Iris pigment epithelial cell (primary cell): Measurements from ENCODE around the gene CELSR2.
A peak's percentile ranks its signal among the peaks of the same experiment; 100 is the strongest.

Source experiments
- DNase-seq: peaks from one replicate; pipeline ENCODE4 v3.0.0-alpha.2; 2011; ENCODE audit warnings: low read depth

Gene CELSR2

DNA sequence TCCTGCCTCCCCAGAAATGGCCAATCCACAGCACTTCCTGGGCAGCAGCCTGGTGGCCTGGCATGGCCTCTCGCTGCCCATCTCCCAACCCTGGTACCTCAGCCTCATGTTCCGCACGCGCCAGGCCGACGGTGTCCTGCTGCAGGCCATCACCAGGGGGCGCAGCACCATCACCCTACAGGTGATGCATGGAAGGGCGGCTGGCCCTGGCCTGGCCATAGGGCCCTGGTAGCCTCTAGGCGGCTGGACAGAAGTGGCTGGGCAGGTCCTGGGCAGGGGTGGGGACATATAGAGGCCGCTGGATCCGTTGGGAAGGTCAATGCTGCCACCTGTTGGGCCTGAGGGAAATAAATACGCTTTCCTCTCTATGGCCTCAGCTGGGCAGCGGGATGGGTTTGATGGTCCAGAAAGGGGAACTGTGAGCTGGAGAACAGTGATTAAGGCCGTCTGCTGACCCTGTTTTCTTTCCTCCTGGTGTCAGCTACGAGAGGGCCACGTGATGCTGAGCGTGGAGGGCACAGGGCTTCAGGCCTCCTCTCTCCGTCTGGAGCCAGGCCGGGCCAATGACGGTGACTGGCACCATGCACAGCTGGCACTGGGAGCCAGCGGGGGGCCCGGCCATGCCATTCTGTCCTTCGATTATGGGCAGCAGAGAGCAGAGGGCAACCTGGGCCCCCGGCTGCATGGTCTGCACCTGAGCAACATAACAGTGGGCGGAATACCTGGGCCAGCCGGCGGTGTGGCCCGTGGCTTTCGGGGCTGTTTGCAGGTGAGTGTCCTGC lies 14.4 kb downstream of the CELSR2 start:
- peak; percentile 64 for DNase-seq

- no peak for DNase-seq
Observed at GRCh38 chr1:109264379-109264755, 15.0 kb downstream of the CELSR2 start.

GRCh38 chr1:109265016-109265415 lies 15.7 kb downstream of the CELSR2 start:
- no peak for DNase-seq

GRCh38 chr1:109265741-109266330 lies 16.5 kb downstream of the CELSR2 start:
- no peak for DNase-seq

DNA sequence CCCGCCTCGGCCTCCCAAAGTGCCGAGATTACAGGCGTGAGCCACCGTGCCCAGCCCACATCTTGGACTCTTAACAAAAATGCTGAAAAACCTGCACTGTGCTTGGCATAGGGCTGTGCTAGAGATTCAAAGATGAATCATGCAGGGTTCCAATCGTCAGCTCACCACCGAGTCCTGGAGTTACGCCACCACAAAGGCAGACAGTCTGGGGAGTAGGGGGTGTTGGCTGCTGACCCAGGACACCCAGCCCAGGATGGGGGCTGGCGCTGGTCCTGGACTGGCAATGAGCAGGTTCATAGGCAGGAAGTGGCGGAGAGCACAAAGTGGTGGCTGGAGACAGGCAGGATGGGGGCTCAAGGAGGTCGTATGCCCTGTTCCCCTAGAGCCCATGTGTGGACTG lies 17.6 kb downstream of the CELSR2 start:
- peak; percentile 62 for DNase-seq

DNA sequence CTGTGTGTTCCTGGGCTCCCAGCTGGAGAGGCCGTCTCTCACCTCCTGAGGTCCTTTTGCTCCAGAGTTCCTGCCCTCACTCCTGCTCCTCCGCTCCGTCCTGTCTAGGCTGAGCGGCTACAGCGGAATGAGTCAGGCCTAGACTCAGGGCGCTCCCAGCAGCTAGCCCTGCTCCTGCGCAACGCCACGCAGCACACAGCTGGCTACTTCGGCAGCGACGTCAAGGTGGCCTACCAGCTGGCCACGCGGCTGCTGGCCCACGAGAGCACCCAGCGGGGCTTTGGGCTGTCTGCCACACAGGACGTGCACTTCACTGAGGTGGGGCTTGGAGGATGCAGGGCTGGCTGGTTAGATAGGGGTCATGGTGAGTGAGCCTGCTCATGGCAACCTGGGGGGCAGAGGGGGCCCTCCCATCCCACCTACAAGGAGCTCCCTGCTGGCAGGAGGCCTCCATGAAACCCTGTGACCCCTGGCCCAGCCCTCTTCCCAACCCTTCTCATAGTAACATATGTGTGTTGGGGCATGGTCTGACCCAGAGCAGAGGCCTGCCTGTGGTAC lies 18.5 kb downstream of the CELSR2 start:
- DNase-seq: no peak

- DNase-seq: no peak
Observed at GRCh38 chr1:109268431-109269211, 19.3 kb downstream of the CELSR2 start.

- no peak for DNase-seq
Observed at GRCh38 chr1:109269212-109269980, 20.1 kb downstream of the CELSR2 start.

DNA sequence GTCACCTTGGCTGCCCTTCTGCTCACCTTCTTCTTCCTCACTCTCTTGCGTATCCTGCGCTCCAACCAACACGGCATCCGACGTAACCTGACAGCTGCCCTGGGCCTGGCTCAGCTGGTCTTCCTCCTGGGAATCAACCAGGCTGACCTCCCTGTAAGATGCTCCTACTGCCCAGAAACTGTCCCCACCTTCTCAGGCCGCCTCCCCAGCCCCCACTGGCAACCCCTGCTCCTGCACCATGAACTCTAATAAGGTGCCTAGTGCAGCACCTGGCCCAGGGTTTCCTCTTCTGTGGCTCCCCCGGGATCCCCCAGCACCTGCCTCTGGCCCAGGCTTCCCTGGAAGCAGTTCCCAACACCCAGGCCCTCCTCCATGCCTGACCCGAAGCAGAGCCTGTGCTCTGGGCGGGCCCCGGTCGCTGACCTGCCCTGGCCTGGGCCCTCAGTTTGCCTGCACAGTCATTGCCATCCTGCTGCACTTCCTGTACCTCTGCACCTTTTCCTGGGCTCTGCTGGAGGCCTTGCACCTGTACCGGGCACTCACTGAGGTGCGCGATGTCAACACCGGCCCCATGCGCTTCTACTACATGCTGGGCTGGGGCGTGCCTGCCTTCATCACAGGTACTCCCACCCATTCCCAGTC lies 20.8 kb downstream of the CELSR2 start:
- DNase-seq: no peak

DNA sequence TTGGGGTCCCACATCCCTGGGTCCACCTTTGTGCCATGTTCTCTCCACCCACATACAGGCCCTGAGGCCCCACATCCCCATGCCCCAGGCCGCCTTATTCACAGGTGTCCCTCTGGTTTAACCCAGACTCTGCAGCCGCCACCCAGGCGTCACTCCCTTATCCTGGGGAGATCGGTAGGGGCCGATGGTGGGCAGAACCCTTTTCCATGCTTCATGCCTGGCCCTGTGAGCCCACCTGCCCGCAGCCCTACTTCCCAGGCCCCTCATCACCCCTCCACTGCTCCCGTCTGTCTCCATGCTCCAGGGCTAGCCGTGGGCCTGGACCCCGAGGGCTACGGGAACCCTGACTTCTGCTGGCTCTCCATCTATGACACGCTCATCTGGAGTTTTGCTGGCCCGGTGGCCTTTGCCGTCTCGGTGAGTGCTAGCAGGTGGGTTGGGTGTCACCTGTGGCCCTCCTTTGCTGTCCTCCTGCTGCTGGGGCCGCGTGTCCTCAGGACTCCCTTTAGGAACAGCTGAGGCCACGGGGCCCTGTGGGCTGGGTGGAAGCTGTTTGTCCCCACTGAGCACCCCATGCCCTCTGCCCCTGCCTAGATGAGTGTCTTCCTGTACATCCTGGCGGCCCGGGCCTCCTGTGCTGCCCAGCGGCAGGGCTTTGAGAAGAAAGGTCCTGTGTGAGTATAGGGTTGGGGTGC lies 21.4 kb downstream of the CELSR2 start:
- DNase-seq: no peak

DNA sequence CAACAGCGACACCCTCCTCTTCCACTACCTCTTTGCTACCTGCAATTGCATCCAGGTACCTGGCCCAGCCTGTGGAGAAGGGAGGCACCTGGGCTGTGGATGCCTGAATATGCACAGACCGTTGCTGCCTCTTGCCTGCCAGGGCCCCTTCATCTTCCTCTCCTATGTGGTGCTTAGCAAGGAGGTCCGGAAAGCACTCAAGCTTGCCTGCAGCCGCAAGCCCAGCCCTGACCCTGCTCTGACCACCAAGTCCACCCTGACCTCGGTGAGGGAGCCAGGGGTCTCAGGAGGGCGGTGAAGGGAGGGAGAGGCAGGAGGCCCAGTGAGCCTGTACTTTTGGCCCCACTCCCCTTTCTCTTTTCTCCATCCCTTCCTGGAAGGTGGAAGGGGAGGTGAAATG lies 22.1 kb downstream of the CELSR2 start:
- DNase-seq: no peak

DNA sequence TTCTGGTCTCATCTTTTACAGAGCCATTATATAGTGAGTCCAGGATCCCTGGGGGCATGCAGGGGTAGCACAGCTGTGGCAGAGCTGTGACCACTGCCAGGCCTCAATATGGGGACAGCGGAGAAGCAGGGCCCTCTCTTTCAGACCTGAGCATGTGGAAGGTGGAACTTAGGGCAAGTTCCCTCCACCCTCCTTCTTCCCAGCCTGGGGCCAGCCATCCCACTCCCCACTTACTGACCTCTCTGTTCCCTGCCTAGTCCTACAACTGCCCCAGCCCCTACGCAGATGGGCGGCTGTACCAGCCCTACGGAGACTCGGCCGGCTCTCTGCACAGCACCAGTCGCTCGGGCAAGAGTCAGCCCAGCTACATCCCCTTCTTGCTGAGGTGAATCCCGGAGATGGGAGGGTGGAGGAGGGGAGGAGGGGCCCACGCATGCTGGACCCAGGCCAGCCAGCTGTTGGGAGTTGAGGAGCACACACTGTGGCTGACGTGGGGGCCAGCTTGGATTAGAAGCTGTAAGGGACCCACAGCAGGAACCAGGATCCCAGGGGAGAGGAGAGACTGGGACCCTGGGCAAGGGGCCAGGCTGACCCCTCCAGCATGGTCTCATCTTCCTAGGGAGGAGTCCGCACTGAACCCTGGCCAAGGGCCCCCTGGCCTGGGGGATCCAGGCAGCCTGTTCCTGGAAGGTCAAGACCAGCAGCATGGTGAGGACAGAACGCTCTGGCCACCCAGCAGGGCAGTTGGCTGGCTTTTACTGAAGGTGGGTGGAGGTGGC lies 22.9 kb downstream of the CELSR2 start:
- no peak for DNase-seq

- no peak for DNase-seq
Observed at GRCh38 chr1:109272831-109273547, 23.6 kb downstream of the CELSR2 start.

- no peak for DNase-seq
Observed at GRCh38 chr1:109273570-109274288, 24.4 kb downstream of the CELSR2 start.

- DNase-seq: no peak
Observed at GRCh38 chr1:109274533-109275476, 25.5 kb downstream of the CELSR2 start.

GRCh38 chr1:109275706-109276345 lies 26.5 kb downstream of the CELSR2 start:
- DNase-seq: no peak
